ENCODE results near the gene PPM1N.

GRCh38 chr19:45501730-45502014, 3.4 kb downstream of the PPM1N start:
- TF ChIP-seq, protein P1, sequence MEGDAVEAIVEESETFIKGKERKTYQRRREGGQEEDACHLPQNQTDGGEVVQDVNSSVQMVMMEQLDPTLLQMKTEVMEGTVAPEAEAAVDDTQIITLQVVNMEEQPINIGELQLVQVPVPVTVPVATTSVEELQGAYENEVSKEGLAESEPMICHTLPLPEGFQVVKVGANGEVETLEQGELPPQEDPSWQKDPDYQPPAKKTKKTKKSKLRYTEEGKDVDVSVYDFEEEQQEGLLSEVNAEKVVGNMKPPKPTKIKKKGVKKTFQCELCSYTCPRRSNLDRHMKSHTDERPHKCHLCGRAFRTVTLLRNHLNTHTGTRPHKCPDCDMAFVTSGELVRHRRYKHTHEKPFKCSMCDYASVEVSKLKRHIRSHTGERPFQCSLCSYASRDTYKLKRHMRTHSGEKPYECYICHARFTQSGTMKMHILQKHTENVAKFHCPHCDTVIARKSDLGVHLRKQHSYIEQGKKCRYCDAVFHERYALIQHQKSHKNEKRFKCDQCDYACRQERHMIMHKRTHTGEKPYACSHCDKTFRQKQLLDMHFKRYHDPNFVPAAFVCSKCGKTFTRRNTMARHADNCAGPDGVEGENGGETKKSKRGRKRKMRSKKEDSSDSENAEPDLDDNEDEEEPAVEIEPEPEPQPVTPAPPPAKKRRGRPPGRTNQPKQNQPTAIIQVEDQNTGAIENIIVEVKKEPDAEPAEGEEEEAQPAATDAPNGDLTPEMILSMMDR (IDR thresholded peaks at IDR 0.05), result no peak
- no peak for TF ChIP-seq POLR2AphosphoS5 (IDR thresholded peaks at IDR 0.05)
